H9 (cell line): ENCODE data around the gene MECP2. TPM values are rescaled to one million over a fixed set of nuclear protein-coding genes. Genes with fewer than 3 reads are reported as not detected.

Experiments used
- DNase-seq: peaks from one replicate; pipeline ENCODE4 v3.0.0-alpha.2; 2017
- H2AFZ ChIP-seq: one replicate; pipeline ENCODE4 v1.6.1; 2013; ENCODE audit warnings: mild to moderate bottlenecking, low read length, control low read depth, moderate library complexity
- H2AK5ac ChIP-seq: 2 replicates; pipeline ENCODE4 v1.6.1; 2013; ENCODE audit warnings: low read length, control low read depth, mixed read lengths; ENCODE audit not compliant: insufficient read length
- H2BK120ac ChIP-seq: one replicate; pipeline ENCODE4 v1.6.1; 2013; ENCODE audit warnings: low read depth, mild to moderate bottlenecking, low read length, control low read depth, inconsistent platforms; ENCODE audit not compliant: poor library complexity, severe bottlenecking
- H2BK12ac ChIP-seq: 2 replicates; pipeline ENCODE4 v1.6.1; 2013; ENCODE audit warnings: low read length, control low read depth, mixed read lengths, low read depth; ENCODE audit not compliant: insufficient read length
- H2BK15ac ChIP-seq: 2 replicates; pipeline ENCODE4 v1.6.1; 2013; ENCODE audit warnings: low read depth, low read length, control low read depth
- H2BK20ac ChIP-seq: one replicate; pipeline ENCODE4 v1.6.1; 2013; ENCODE audit warnings: low read depth, mild to moderate bottlenecking, low read length, control low read depth, inconsistent platforms; ENCODE audit not compliant: poor library complexity, severe bottlenecking
- H2BK5ac ChIP-seq: 2 replicates; pipeline ENCODE4 v1.6.1; 2013; ENCODE audit warnings: low read length, control low read depth, mixed read lengths; ENCODE audit not compliant: insufficient read length
- H3K14ac ChIP-seq: 2 replicates; pipeline ENCODE4 v1.6.1; 2013; ENCODE audit warnings: low read length, control low read depth; ENCODE audit not compliant: insufficient read depth
- H3K18ac ChIP-seq: 2 replicates; pipeline ENCODE4 v1.6.1; 2013; ENCODE audit warnings: low read depth, mild to moderate bottlenecking, mixed read lengths, low read length, control low read depth; ENCODE audit not compliant: insufficient read length
- H3K23ac ChIP-seq: 2 replicates; pipeline ENCODE4 v1.6.1; 2013; ENCODE audit warnings: low read length, control low read depth, mixed read lengths, low read depth; ENCODE audit not compliant: insufficient read length
- H3K23me2 ChIP-seq: 2 replicates; pipeline ENCODE4 v1.6.1; 2013; ENCODE audit warnings: low read depth, mild to moderate bottlenecking, mixed read lengths, low read length, control low read depth; ENCODE audit not compliant: insufficient read length, poor library complexity, severe bottlenecking
- H3K27ac ChIP-seq: 2 replicates; pipeline ENCODE4 v1.5.1; 2013; ENCODE audit warnings: low read length, control low read depth, mixed read lengths, low read depth; ENCODE audit not compliant: insufficient read length
- H3K27me3 ChIP-seq: 2 replicates; pipeline ENCODE4 v1.6.1; 2013; ENCODE audit warnings: low read length, control low read depth, inconsistent platforms; ENCODE audit not compliant: insufficient read depth
- H3K4ac ChIP-seq: 2 replicates; pipeline ENCODE4 v1.6.1; 2013; ENCODE audit warnings: low read depth, mild to moderate bottlenecking, control low read depth, inconsistent platforms, low read length, moderate library complexity
- H3K4me1 ChIP-seq: 2 replicates; pipeline ENCODE4 v1.6.1; 2013; ENCODE audit warnings: low read length, control low read depth, inconsistent platforms; ENCODE audit not compliant: insufficient read depth
- H3K4me2 ChIP-seq: 2 replicates; pipeline ENCODE4 v1.6.1; 2013; ENCODE audit warnings: low read length, control low read depth, mixed read lengths; ENCODE audit not compliant: insufficient read length, insufficient read depth
- H3K56ac ChIP-seq: 2 replicates; pipeline ENCODE4 v1.6.1; 2013; ENCODE audit warnings: low read depth, mild to moderate bottlenecking, mixed read lengths, low read length, control low read depth; ENCODE audit not compliant: insufficient read length
- H3K79me1 ChIP-seq: 2 replicates; pipeline ENCODE4 v1.6.1; 2013; ENCODE audit warnings: low read depth, mild to moderate bottlenecking, moderate library complexity, low read length, control low read depth, inconsistent platforms; ENCODE audit not compliant: insufficient read depth, poor library complexity, severe bottlenecking
- H3K79me2 ChIP-seq: 2 replicates; pipeline ENCODE4 v1.6.1; 2013; ENCODE audit warnings: low read length, control low read depth, inconsistent platforms; ENCODE audit not compliant: insufficient read depth
- H3K9ac ChIP-seq: 2 replicates; pipeline ENCODE4 v1.6.1; 2013; ENCODE audit warnings: low read length, control low read depth, mixed read lengths; ENCODE audit not compliant: insufficient read length; ENCODE audit errors: extremely low read depth
- H3K9me3 ChIP-seq: one replicate; pipeline ENCODE4 v1.6.1; 2013; ENCODE audit warnings: low read depth, low read length, inconsistent platforms; ENCODE audit not compliant: control insufficient read depth
- H3T11ph ChIP-seq: one replicate; pipeline ENCODE4 v1.6.1; 2013; ENCODE audit warnings: mild to moderate bottlenecking, low read length, control low read depth, inconsistent platforms
- H4K20me1 ChIP-seq: one replicate; pipeline ENCODE4 v1.6.1; 2013; ENCODE audit not compliant: control insufficient read depth, insufficient read length, insufficient read depth
- H4K5ac ChIP-seq: 2 replicates; pipeline ENCODE4 v1.6.1; 2013; ENCODE audit warnings: low read depth, mild to moderate bottlenecking, mixed read lengths, low read length, control low read depth; ENCODE audit not compliant: insufficient read length
- H4K8ac ChIP-seq: replicated peaks from 2 replicates; pipeline ENCODE4 v1.6.1; 2013; ENCODE audit warnings: low read length, control low read depth, mixed read lengths, low read depth; ENCODE audit not compliant: insufficient read length
- H4K91ac ChIP-seq: 2 replicates; pipeline ENCODE4 v1.6.1; 2013; ENCODE audit warnings: low read depth, mild to moderate bottlenecking, moderate library complexity, mixed read lengths, low read length, control low read depth; ENCODE audit not compliant: insufficient read length
- H3K27ac Mint-ChIP-seq, 3 experiments: 2 replicates in 2 of 3; 3 replicates in 1 of 3; pipeline ENCODE4 v1.8.0; 2020 to 2021; ENCODE audit warnings: mixed read lengths in 3 of 3, mild to moderate bottlenecking in 1 of 3, moderate library complexity in 1 of 3
- H3K27me3 Mint-ChIP-seq: 2 replicates; pipeline ENCODE4 v1.8.0; 2021; ENCODE audit warnings: low read depth, mild to moderate bottlenecking, moderate library complexity, mixed read lengths
- H3K36me3 Mint-ChIP-seq, 3 experiments: 2 replicates in 2 of 3; 3 replicates in 1 of 3; pipeline ENCODE4 v1.8.0; 2020 to 2021; ENCODE audit warnings: low read depth in 3 of 3, mixed read lengths in 3 of 3; ENCODE audit not compliant: insufficient read depth in 1 of 3
- H3K4me1 Mint-ChIP-seq, 2 experiments: 2 replicates each; pipeline ENCODE4 v1.8.0; 2020; ENCODE audit warnings: mixed read lengths in 2 of 2
- H3K4me3 Mint-ChIP-seq, 2 experiments: 2 replicates in 1 of 2; 3 replicates in 1 of 2; pipeline ENCODE4 v1.8.0; 2020 to 2021; ENCODE audit warnings: mild to moderate bottlenecking in 2 of 2, mixed read lengths in 2 of 2, moderate library complexity in 1 of 2
- H3K9me3 Mint-ChIP-seq, 2 experiments: 2 replicates in 1 of 2; 3 replicates in 1 of 2; pipeline ENCODE4 v1.8.0; 2020; ENCODE audit warnings: mild to moderate bottlenecking in 2 of 2, mixed read lengths in 2 of 2, moderate library complexity in 1 of 2
- WGBS: extraction: QIAGEN DNeasy Blood & Tissue Kit; methylation state at CpG from one replicate; pipeline ENCODE4 v1.1.7; 2013; ENCODE audit warnings: missing lambda C conversion rate, low lambda C conversion rate, mixed read lengths; ENCODE audit not compliant: insufficient read length; ENCODE audit errors: extremely low coverage; 5-methylcytosine and 5-hydroxymethylcytosine counted together
- total RNA-seq: library from RNA; stranded (reverse); gene quantifications from 2 replicates; pipeline ENCODE4 v1.2.1, GENCODE V29; 2021
- TF ChIP-seq, protein P1 (sequence below): fragments of 200-600 bp; sonication (generic); conservative IDR thresholded peaks from 3 replicates; pipeline ENCODE4 v1.8.0; 2021; ENCODE audit warnings: antibody characterized with exemption, mild to moderate bottlenecking

Gene MECP2
- total RNA-seq, 1 experiment from 2014 or later, result 32.2 TPM

DNA sequence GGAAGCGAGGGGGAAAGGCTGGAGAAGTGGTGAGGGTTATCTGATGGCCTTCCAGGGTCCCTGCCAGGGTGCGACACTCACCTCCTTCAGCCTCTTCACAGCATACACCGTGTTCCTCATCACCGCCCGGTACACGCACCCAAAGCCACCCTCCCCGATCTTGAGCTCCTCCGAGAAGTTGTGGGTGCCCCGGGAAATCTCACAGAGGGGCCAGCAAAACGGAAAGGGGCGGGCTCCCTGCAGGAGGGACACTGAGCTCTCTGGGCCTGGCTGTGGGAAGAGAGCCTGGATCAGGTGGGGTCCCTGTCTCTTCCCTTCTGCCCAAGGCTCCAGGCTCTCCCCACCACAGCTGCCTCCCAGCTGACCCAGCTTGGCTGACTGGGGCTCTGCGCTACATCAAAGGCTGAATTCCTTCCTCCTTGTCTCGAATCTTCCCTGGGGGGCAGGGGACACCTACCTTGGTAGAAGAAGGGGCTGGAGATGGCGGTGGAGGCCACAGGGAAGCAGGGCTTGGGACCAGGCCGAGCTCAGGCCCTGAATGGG is 78.9 kb downstream of the MECP2 start:
- Histone ChIP-seq H3K79me1 (no peaks in the 10 kb centered on the region), H3K18ac (no peak overlapping the region), H3K9ac (no peak overlapping the region), H2AK5ac (no peak overlapping the region), H3K56ac (no peak overlapping the region), H4K20me1 (peaks cover 5% of the 10 kb centered on the region), H3K79me2 (no peaks in the 10 kb centered on the region), H2AFZ (no peak overlapping the region), H2BK15ac (no peak overlapping the region), H3K4me2 (no peak overlapping the region), H3K14ac (no peak overlapping the region; the same call in 1 of the 2 replicates), H2BK12ac (no peak overlapping the region), H2BK20ac (no peak overlapping the region), H4K91ac (no peak overlapping the region), H4K5ac (no peak overlapping the region), H2BK120ac (no peak overlapping the region), H3K9me3 (no peaks in the 10 kb centered on the region), H2BK5ac (no peak overlapping the region), H3K4me1 (no peaks in the 10 kb centered on the region), H4K8ac (no peak overlapping the region), H3K4ac (no peak overlapping the region), H3K23me2 (peaks cover 9% of the 10 kb centered on the region), H3T11ph (no peak overlapping the region), H3K27ac (no peak overlapping the region), H3K23ac (no peak overlapping the region), H3K27me3 (no peaks in the 10 kb centered on the region)
- Mint-ChIP-seq H3K27ac (no peak overlapping the region; a peak in 1 of 7 replicates), H3K4me3 (peak overlapping the region; percentile 66 to 70), H3K27me3 (no peaks in the 10 kb centered on the region), H3K4me1 (peaks cover 18 to 34% of the 10 kb centered on the region in 2 experiments), H3K9me3 (peaks cover 46 to 68% of the 10 kb centered on the region in 2 experiments), H3K36me3 (peaks cover 5 to 43% (median 10%) of the 10 kb centered on the region in 3 experiments; a peak in 6 of 7 replicates)
- WGBS, result no CpG with 5 or more reads among the region's 15 CpGs
- TF ChIP-seq, protein P1, sequence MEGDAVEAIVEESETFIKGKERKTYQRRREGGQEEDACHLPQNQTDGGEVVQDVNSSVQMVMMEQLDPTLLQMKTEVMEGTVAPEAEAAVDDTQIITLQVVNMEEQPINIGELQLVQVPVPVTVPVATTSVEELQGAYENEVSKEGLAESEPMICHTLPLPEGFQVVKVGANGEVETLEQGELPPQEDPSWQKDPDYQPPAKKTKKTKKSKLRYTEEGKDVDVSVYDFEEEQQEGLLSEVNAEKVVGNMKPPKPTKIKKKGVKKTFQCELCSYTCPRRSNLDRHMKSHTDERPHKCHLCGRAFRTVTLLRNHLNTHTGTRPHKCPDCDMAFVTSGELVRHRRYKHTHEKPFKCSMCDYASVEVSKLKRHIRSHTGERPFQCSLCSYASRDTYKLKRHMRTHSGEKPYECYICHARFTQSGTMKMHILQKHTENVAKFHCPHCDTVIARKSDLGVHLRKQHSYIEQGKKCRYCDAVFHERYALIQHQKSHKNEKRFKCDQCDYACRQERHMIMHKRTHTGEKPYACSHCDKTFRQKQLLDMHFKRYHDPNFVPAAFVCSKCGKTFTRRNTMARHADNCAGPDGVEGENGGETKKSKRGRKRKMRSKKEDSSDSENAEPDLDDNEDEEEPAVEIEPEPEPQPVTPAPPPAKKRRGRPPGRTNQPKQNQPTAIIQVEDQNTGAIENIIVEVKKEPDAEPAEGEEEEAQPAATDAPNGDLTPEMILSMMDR, result no peak
- no peak for DNase-seq
